ENCODE measurements around the gene NCOA1. TPM values are rescaled to one million over a fixed set of nuclear protein-coding genes. Genes with fewer than 3 reads are reported as not detected.
"Not testable (repeated sequence)": the region's sequence is repeated elsewhere in the genome, so short reads cannot be mapped to it uniquely, and the experiment has no call there.

The NCOA1 gene
- total RNA-seq = 148 TPM

DNA sequence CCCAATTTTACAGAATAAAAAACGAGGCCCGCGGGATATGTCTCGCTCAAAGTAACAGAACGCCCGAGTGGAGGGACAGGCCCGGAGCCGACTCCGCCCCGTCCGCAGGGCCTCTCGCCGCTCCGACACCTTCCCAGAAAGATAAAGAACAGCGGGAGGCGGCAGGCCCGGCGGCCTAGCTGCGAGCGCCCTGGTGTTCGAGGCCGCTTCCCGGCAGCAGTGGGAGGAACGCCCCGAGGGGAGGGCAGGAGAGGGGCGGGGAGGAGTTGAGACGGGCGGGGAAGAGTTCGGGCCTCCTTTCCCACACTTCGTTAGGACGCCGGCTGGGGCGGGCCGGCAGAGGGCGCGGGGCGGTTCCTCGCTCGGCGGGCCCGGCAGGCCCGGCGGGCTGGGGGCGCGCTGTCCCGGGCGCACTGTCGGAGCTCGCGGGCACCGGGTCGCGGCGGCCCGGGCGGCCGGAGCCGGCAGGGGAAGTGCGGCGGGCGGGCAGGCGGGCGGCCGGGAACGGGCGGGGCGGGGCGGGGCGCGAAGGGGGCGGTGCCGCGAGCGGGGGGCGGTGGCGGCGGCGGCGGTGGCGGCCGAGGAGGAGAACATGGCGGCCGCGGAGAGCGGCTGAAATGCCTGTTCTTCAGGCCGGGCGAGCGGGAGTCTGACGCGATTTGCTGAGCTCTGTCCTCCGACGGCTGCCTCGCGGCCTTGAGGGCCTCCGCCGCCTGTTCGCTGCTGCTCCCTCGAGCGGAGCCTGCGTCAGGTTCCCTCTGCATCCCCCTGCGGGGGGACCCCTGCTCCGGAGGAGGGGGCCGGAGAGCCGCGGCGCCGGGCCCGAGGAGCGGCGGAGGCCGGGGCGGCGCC, at the start of gene NCOA1:
NCOA1 (plus strand) TSS at position 565 of the 852 bp plus-strand sequence. CDS start 167,424 bp downstream, outside the sequence.
- DNase-seq = peak; percentile 85

DNA sequence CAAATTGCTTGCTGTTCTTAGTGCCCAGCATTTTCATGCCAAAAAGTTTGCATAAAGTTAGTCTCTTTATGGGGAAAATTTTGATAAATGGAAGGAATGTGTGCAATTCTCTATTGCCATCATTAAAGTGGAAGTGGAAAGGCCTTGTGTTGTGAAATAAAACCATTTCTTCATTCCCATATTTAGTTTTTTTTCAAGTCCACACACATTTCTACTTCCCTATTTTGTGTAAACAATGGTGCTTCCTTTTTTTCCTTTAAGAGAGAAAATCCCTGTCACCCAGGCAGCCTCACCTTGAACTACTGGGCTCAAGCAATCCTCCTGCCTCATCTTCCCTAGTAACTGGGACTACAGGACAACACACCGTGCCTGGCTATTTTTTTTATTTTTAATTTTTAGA, 42.3 kb upstream of the NCOA1 start:
- DNase-seq = no peak

DNA sequence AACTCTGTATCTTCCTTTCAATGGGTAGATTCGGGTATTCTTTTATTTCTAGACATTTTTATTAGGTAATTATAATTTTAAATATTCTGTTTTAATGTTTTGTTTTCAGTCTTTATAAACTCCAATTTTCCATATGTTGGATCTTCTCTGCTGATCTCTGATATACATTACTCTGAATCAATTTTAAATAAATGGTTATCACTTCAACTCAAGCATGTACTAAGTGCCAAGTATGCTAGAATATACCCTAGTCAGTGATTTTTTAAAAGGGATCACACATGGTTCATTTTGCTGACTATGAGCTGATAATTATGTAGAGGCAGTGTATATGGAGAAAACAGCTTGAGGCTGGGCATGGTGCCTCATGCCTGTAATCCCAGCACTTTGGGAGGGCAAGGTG, 41.7 kb upstream of the NCOA1 start:
- DNase-seq = no peak

DNA sequence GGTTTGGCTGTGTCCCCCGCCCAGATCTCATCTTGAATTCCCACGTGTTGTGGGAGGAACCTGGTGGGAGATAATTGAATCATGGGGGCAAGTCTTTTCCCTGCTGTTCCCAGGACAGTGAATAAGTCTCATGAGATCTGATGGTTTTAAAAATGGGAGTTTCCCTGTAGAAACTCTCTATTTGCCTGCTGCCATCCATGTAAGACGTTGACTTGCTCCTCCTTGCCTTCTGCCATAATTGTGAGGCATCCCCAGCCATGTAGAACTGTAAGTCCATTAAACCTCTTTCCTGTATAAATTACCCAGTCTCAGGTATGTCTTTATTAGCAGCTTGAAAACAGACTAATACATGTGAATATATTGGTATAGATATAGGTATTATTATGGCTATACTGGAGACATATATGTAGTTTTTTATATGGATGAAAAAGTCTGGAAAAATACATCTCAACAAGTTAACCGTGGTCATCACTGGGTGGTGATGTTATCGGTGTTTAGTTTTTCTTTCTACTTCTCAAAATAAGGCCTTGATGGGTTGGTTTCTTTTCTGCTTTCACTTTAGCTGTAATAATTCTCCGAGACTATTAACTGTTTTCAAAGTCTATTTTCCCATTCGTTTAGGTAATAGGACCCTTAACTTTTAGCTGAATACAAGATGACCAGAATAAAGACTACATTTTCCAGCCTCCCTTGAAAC, 39.1 kb upstream of the NCOA1 start:
- no peak for DNase-seq

DNA sequence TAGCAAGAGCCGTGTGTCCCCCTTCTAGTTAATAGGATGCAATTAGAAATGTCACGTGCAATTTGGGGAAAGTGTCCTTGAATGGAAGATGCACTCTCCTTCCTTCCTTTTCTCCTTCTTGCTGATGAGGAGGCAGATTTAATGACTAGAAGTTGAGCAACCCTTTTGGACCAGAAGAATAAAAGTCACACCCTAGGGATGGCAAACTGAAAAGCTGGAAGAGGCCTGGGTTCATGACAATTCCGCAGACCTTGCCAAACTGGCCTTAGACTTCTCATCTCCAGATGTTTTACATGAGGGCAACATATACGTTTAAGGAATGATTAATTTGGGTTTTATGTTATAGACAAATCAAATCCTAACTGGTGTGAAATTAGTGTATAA, 38.6 kb upstream of the NCOA1 start:
- DNase-seq = no peak

DNA sequence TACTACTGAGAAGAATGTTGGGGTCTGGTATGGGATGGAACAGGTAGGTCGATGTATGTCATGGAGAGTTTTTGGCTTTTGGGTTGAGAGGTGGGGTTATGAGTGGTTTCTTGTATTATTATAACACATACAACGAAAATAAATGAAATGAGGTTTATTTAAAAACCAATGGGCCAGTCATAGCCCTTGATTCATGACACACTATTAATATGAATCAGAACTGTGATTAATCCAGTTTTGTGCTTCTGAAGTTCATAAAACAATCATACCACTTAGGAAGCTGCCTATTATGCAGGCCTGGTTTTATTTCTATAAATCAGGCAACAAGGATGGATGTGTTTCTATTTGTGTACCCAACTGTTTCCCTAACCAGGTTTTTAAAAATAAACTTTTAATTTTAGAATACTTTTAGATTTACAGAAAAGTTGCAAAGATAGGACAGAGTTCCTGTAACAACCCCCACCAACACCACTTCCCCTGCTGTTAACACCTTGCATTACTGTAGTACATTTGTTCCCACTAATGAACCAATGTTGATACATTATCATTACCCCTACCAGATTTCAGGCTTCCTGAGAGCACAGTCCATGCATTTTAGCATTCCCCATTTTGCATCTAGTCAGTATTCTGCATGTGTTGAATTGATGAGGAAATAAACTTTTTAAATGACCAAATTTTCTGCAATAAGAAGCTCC, 37.5 kb upstream of the NCOA1 start:
- no peak for DNase-seq

DNA sequence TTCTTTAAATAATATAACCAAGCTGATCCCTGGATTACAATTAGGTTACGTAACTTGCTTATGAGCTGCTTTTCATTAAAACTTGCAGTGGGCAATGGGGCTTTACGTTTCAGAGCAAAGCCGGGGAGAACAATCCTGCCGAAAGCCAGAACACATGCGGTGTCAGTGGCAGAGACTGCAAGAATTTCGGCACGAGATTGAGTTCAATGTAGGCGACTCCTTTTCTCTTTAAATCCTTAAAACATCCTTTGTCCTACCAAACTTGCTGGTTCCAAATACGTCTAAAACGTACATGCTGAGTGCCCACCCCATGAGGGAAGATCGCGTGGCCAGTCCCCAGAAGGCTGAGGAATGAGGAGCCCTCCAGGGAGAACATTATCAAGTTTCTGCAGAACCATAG, 36.8 kb upstream of the NCOA1 start:
- DNase-seq = no peak

DNA sequence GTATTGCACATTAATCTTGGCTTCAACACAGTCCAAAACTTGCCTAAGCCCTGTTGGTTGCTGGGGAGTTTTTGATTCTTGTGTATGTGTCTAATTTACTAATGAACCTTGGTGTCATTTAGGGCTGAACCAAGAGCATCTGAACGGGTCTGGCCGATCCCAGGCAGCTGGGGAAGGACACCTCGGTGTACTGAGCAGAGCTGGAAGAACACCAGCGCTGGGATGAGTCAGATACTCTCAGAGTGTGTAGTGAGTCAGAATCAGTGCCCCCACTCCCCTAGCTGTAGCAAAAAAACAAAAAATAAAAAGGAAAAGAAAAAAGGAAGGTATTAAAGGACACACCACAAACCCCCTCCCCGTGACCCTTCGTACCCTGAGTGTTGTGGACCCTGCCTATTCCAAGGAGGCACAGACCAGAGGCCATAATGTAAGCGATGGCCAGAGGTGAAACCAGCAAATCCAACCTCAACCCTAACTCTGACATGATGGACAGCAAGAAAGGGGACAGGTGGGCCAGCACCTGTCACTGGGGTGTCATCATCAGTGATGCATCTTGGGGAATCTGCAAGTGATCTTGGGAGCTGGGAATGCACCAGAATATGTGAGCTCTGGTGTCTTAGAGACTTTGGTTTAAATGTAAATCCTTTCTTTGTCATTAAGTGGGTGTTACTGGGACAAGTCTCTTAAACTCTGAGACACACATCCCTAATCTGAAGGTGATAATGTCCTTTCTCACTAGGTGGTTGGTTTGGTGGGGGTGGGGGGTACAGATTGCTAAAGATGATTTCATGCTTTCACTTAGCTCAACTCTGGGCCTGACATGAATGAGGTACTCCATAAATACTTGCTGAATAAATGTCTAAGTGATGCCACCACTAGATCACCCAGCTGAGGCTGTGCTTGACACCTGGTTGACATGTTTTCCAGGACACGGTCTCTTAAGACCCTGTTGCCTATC, 34.2 kb upstream of the NCOA1 start:
- peak; percentile 80 for DNase-seq

DNA sequence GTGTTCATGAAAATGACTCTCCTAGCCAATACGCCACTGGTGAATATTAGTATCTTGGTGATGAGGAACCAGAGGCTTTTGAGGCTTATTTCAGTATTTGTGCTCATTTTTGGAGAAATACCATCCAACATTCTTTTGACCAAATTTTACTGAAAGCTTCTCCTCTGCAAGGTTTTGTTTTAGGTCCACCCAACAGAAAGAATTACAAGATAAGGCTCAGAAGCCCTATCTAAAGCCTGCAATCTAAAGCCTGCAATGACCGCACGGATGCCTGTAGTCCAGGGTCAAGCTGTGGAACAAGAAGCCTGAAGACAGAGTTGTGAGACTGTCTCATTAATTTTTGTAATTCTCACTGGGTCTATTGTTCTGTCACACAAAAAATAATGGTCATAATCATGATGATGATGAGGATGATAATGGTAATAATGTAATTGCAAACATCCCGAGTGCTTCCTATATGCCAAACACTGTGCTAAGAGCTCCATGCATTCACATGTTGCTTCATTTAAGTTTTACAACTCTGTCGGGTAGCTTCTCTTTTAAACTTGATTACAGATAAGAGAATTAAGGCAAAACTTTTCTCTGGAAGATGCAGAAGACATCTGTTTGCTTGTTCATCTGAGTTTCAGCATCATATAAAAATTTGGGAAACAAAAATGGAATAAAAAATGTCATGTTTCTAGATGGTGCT, 33.2 kb upstream of the NCOA1 start:
- DNase-seq = no peak

DNA sequence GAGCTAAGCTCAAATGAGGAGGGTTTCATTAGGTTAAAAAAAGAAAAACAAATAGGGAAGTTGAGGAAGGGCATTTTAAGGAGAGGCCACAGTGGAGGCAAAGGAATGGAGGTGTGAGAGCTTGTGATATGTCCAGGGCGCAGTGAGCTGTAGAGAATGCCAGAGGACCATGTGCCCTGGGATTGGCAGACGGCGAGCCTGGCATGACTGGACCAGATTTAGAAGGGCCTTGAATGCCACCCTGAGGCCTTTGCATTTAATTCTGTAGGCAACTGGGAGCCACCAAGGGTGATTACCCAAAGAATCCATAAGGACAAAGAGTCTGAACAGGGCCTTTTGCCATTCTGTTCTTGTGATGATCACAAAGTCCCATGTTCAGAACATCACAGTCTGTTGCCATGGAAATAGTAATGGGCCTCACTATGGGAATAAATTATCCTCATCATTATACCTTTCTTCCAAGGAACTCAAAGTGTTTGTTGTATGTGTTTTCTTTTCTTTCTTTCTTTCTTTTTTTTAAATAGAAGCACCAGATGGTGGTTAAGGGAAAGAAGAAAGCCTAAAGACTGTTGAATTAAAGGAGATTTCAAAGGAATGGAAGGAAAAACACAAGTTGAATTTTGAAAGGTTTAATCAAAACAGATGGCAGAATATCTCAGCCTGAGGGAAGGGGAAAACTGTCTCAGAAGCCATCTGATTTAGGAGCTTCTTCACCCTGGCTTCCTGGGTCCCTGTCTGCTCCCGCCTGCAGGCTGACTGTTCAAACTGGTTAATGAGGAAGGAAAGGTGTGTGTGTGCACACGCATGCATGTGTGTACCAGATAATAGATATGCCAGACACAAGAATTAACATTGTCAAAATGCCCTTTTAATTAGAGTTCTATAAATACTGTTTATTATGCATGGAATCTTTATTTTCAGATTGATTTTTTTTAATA, 31.6 kb upstream of the NCOA1 start:
- no peak for DNase-seq

DNA sequence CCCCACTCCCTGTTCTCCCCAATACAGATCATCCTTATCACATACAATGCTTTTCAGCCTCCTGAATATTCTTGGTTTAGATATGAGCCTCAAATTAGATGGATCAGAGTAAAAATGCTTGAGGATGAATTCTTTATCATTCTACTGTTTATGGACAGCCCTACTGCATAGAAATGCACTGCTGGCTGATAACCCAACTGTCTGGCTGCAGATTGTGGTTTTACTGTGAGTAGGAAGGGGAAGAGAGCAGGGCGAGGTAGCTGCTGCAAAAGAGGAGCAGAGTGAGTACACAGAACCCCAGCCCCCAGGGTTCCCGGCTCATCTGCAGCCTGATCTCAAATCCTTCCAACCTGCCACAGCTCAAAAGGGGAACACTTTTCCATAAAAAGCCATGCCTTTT, 29.4 kb upstream of the NCOA1 start:
- no peak for DNase-seq

DNA sequence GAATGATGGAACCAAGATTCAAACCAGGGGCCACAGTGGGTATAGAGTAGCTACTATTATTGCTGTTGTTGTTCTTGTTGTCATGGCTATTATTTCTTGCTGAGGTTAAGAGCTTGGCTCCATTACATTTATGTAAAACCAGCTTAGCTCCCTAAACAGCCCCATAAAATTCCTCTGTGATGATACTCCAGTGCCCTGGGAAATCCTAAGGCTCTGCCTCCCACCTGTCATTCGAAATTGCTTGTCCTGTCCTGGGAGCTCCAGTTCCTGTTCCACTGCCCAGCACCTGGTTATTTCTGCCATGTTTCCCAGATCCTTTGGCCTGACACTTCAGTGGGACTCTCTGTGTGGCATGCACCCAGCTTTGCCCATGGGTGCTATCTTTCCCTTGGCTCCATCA, 27.8 kb upstream of the NCOA1 start:
- no peak for DNase-seq

DNA sequence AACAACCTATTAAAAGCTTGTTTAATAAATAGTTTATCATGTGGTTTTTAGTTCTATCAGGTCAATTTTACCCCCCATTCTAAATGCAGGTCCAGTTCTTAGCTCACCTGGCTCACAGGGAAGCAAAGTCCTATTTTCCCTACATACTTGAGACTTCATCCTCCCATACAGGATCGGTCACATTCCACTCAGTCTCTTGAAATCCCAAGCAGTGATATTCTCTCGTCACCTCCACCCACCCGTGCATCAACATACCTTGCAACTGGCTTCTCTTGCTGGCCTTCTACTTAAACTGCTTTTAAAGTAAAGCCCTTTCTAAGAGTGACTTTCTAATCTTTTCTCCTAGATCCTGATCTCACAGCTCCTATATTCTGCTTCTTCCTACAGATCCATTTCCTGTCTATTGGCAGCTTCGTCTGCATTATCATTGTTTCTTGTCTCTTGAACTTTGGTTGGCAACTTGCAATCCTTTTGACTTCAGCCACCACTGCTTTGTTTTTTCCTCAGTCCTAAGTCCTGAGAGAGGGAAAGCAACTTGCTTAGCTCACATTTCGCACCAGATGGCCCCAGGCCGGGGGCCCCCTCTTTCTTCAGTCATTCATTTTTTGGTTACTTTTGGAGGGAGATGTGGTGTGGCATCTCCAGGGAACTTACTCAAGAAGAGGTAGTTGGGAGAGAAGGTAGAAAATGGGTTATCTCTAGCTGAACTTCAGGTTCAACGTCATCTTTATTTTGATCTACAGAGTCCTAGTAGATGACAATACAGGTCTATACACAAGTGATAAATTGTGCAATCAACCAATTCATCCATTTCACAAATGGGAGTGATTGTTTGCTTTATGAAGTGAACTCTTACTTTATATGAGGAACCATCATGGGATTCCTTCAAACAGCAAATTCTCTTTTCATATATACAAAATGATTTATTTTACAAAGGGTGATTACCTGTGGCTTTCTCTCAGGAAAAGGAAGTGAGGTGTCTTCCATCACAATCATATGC, 23.9 kb upstream of the NCOA1 start:
- no peak for DNase-seq

DNA sequence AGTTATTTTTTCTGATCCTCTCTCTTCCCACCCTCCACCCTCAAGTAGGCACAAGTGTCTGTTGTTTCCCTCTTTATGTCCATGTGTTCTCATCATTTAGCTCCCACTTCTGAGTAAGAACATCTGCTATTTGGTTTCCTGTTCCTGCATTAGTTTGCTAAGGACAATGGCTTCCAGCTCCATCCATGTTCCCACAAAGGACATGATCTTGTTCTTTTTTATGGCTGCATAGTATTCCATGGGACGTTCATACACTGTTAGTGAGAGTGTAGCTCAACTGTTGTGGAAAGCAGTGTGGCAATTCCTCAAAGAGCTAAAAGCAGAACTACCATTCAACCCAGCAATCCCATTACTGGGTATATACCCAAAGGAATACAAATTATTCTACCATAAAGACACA, 22.6 kb upstream of the NCOA1 start:
- DNase-seq = not testable (repeated sequence)

DNA sequence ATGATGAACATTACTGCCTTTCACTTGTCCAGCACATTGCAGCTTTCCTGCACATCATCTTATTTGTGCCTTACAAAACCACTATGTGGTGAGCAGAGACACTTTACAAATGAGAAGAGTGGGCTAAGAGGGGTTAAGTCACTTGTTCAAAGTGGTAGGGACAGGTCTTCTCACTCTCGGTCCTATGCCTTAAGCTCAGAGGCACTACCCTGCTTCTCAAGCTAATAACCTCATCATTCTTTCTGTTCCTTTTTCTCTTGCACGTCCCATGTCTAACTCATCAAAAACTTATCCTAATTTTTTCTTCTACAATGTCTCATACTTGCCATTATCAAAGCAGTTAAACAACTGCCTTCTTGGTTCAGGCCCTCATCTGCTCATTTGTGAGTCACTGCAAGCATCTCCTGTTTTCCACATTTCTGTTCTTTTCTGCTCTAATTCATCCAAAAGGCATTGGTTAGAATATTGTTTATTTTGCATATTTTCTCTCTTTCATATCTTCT, 21.9 kb upstream of the NCOA1 start:
- no peak for DNase-seq

DNA sequence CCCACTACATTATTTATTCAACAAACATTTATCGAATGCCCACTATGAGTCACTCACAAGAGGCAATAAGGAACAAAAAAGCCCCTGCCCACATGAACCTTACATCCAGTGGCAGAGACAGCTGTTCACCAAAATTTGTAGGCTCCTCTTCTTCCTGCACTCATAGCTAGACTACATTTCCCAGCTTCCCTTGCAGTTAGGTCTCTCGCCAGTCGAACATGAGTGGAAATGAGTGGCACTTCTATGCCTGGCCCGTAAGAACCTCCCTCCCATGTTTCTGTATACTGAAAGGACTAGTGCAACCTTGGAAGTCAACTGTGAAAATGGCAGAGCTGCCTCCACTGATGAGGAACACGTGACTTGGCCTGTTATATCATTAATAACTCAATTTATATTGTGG, 19.4 kb upstream of the NCOA1 start:
- no peak for DNase-seq

DNA sequence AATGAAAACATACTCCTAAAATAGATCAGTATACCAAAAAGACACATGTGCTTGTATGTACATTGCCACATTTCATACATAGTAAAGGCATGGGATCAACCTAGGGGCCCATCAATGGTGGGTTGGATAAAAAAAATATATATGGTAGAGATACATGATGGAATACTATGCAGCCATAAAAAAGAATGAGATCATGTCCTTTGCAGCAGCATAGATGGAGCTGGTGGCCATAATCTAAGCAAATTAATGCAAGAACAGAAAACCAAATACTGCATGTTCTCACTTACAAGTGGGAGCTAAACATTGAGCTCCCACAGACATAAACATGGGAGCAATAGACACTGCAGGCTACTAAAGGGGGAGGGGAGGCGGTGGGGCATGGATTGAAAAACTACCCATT, 18.6 kb upstream of the NCOA1 start:
- no peak for DNase-seq

DNA sequence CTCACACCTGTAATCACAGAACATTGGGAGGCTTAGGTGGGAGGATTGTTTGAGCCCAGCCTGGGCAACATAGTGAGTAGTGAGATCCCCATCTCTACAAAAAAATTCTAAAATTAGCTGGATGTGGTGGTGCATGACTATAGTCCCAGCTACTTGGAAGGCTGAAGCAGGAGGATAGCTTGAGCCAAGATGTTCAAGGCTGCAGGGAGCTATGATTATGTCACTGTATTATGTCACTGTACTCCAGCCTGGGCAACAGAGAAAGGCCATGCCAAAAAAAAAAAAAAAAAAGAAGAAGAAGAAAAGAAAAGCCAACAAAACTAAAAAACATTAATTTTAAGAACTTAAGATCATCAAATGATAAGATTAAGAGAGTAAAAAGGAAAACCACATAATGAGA, 17.4 kb upstream of the NCOA1 start:
- DNase-seq = no peak

DNA sequence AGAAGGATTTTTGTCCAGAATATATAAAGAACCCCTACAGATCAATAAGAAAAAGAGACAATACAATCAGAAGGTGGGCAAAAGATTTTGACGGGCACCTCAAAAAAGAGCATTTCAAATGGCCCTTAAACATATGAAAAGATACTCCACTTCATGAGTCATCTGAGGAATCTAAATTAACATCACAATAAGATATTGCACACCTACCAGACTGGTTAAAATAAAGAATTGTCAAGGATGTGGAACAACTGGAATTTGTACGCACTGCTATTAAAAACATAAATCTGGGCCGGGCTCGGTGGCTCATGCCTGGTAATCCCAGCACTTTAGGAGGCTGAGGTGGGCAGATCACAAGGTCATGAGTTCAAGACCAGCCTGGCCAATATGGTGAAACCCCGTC, 17.0 kb upstream of the NCOA1 start:
- DNase-seq = no peak

Data from occipital lobe (tissue), 2 donors.